Activated T-cell treated with anti-CD3 and anti-CD28 coated beads, Interleukin-2, amount 50 U/mL, for 24 hours (primary cell): ENCODE data around the gene PHYHIPL.

Source experiments
- DNase-seq: peaks from one replicate; pipeline ENCODE4 v3.0.0-alpha.2; 2020
- H3K27ac Mint-ChIP-seq: 2 replicates; pipeline ENCODE4 v1.8.0; 2020; ENCODE audit warnings: mild to moderate bottlenecking, mixed read lengths
- H3K27me3 Mint-ChIP-seq: 2 replicates; pipeline ENCODE4 v1.8.0; 2020; ENCODE audit warnings: mixed read lengths
- H3K36me3 Mint-ChIP-seq: 2 replicates; pipeline ENCODE4 v1.8.0; 2020; ENCODE audit warnings: low read depth, mixed read lengths
- H3K4me1 Mint-ChIP-seq: 2 replicates; pipeline ENCODE4 v1.8.0; 2020; ENCODE audit warnings: low read depth, mixed read lengths
- H3K4me3 Mint-ChIP-seq: 2 replicates; pipeline ENCODE4 v1.8.0; 2020; ENCODE audit warnings: mild to moderate bottlenecking, moderate library complexity, mixed read lengths
- H3K9me3 Mint-ChIP-seq: 2 replicates; pipeline ENCODE4 v1.8.0; 2020; ENCODE audit warnings: mixed read lengths

The PHYHIPL gene

GRCh38 chr10:59257224-59257623 lies 80.8 kb downstream of the PHYHIPL start:
- no peak overlapping the region for H3K4me3 Mint-ChIP-seq
- H3K4me1 Mint-ChIP-seq: no peaks in the 10 kb centered on the region
- H3K27ac Mint-ChIP-seq: no peak overlapping the region
- H3K9me3 Mint-ChIP-seq: no peaks in the 10 kb centered on the region
- DNase-seq: no peak
- no peaks in the 10 kb centered on the region for H3K36me3 Mint-ChIP-seq
- no peaks in the 10 kb centered on the region for H3K27me3 Mint-ChIP-seq

- Mint-ChIP-seq H3K9me3 (no peaks in the 10 kb centered on the region), H3K4me3 (no peak overlapping the region), H3K27me3 (no peaks in the 10 kb centered on the region), H3K27ac (no peak overlapping the region), H3K36me3 (no peaks in the 10 kb centered on the region), H3K4me1 (no peaks in the 10 kb centered on the region)
- DNase-seq: no peak
Measured at GRCh38 chr10:59258890-59259289, 82.4 kb downstream of the PHYHIPL start.

GRCh38 chr10:59265141-59265540 lies 88.7 kb downstream of the PHYHIPL start:
- Mint-ChIP-seq H3K4me3 (no peak overlapping the region), H3K4me1 (no peaks in the 10 kb centered on the region), H3K27ac (no peak overlapping the region), H3K9me3 (peaks cover 3% of the 10 kb centered on the region), H3K27me3 (no peaks in the 10 kb centered on the region), H3K36me3 (no peaks in the 10 kb centered on the region)
- DNase-seq: no peak

GRCh38 chr10:59266321-59266720 lies 89.9 kb downstream of the PHYHIPL start:
- Mint-ChIP-seq H3K4me1 (no peaks in the 10 kb centered on the region), H3K27ac (no peak overlapping the region), H3K4me3 (no peak overlapping the region), H3K27me3 (no peaks in the 10 kb centered on the region), H3K36me3 (no peaks in the 10 kb centered on the region), H3K9me3 (peaks cover 3% of the 10 kb centered on the region)
- no peak for DNase-seq

- no peaks in the 10 kb centered on the region for H3K4me1 Mint-ChIP-seq
- no peak overlapping the region for H3K27ac Mint-ChIP-seq
- H3K9me3 Mint-ChIP-seq: peaks cover 3% of the 10 kb centered on the region
- DNase-seq: no peak
- no peaks in the 10 kb centered on the region for H3K27me3 Mint-ChIP-seq
- H3K36me3 Mint-ChIP-seq: no peaks in the 10 kb centered on the region
- H3K4me3 Mint-ChIP-seq: no peak overlapping the region
Measured at GRCh38 chr10:59268460-59268859, 92.0 kb downstream of the PHYHIPL start.

- no peaks in the 10 kb centered on the region for H3K36me3 Mint-ChIP-seq
- DNase-seq: no peak
- no peaks in the 10 kb centered on the region for H3K27me3 Mint-ChIP-seq
- H3K27ac Mint-ChIP-seq: no peak overlapping the region
- no peaks in the 10 kb centered on the region for H3K4me1 Mint-ChIP-seq
- peaks cover 3% of the 10 kb centered on the region for H3K9me3 Mint-ChIP-seq
- no peak overlapping the region for H3K4me3 Mint-ChIP-seq
Measured at GRCh38 chr10:59269651-59270050, 93.2 kb downstream of the PHYHIPL start.

- no peak for DNase-seq
- Mint-ChIP-seq H3K9me3 (peaks cover 3% of the 10 kb centered on the region), H3K4me1 (no peaks in the 10 kb centered on the region), H3K4me3 (no peak overlapping the region), H3K36me3 (no peaks in the 10 kb centered on the region), H3K27me3 (no peaks in the 10 kb centered on the region), H3K27ac (no peak overlapping the region)
Measured at GRCh38 chr10:59270492-59270891, 94.0 kb downstream of the PHYHIPL start.

- Mint-ChIP-seq H3K4me1 (no peaks in the 10 kb centered on the region), H3K4me3 (no peak overlapping the region), H3K27ac (no peak overlapping the region), H3K27me3 (no peaks in the 10 kb centered on the region), H3K9me3 (peaks cover 3% of the 10 kb centered on the region), H3K36me3 (no peaks in the 10 kb centered on the region)
- no peak for DNase-seq
Measured at GRCh38 chr10:59271160-59271559, 94.7 kb downstream of the PHYHIPL start.

- Mint-ChIP-seq H3K27ac (no peak overlapping the region), H3K4me3 (no peak overlapping the region), H3K36me3 (no peaks in the 10 kb centered on the region), H3K4me1 (no peaks in the 10 kb centered on the region), H3K27me3 (no peaks in the 10 kb centered on the region), H3K9me3 (peaks cover 3% of the 10 kb centered on the region)
- no peak for DNase-seq
Measured at GRCh38 chr10:59272061-59272460, 95.6 kb downstream of the PHYHIPL start.

GRCh38 chr10:59273445-59273844 lies 97.0 kb downstream of the PHYHIPL start:
- no peak overlapping the region for H3K27ac Mint-ChIP-seq
- H3K4me3 Mint-ChIP-seq: no peak overlapping the region
- H3K27me3 Mint-ChIP-seq: no peaks in the 10 kb centered on the region
- DNase-seq: no peak
- H3K36me3 Mint-ChIP-seq: no peaks in the 10 kb centered on the region
- H3K4me1 Mint-ChIP-seq: no peaks in the 10 kb centered on the region
- H3K9me3 Mint-ChIP-seq: peaks cover 3% of the 10 kb centered on the region

- Mint-ChIP-seq H3K4me3 (no peak overlapping the region), H3K4me1 (no peaks in the 10 kb centered on the region), H3K27me3 (no peaks in the 10 kb centered on the region), H3K36me3 (no peaks in the 10 kb centered on the region), H3K9me3 (no peaks in the 10 kb centered on the region), H3K27ac (no peak overlapping the region)
- no peak for DNase-seq
Measured at GRCh38 chr10:59276133-59276532, 99.7 kb downstream of the PHYHIPL start.

- Mint-ChIP-seq H3K27me3 (no peaks in the 10 kb centered on the region), H3K27ac (no peak overlapping the region), H3K36me3 (no peaks in the 10 kb centered on the region), H3K4me3 (no peak overlapping the region), H3K4me1 (no peaks in the 10 kb centered on the region), H3K9me3 (no peaks in the 10 kb centered on the region)
- no peak for DNase-seq
Measured at GRCh38 chr10:59276919-59277318, 100.5 kb downstream of the PHYHIPL start.

- Mint-ChIP-seq H3K27me3 (no peaks in the 10 kb centered on the region), H3K4me1 (no peaks in the 10 kb centered on the region), H3K4me3 (no peak overlapping the region), H3K9me3 (no peaks in the 10 kb centered on the region), H3K27ac (no peak overlapping the region), H3K36me3 (no peaks in the 10 kb centered on the region)
- no peak for DNase-seq
Measured at GRCh38 chr10:59279476-59279875, 103.0 kb downstream of the PHYHIPL start.

GRCh38 chr10:59279991-59280505 lies 103.6 kb downstream of the PHYHIPL start:
- Mint-ChIP-seq H3K9me3 (no peaks in the 10 kb centered on the region), H3K4me1 (no peaks in the 10 kb centered on the region), H3K4me3 (no peak overlapping the region), H3K36me3 (no peaks in the 10 kb centered on the region), H3K27ac (no peak overlapping the region), H3K27me3 (no peaks in the 10 kb centered on the region)
- no peak for DNase-seq

- DNase-seq: no peak
- Mint-ChIP-seq H3K9me3 (no peaks in the 10 kb centered on the region), H3K36me3 (no peaks in the 10 kb centered on the region)
Measured at GRCh38 chr10:59281861-59282260, 105.4 kb downstream of the PHYHIPL start.

GRCh38 chr10:59283456-59284091 lies 107.1 kb downstream of the PHYHIPL start:
- H3K4me1 Mint-ChIP-seq: no peaks in the 10 kb centered on the region
- H3K36me3 Mint-ChIP-seq: no peaks in the 10 kb centered on the region
- DNase-seq: no peak
- H3K27ac Mint-ChIP-seq: no peak overlapping the region
- no peak overlapping the region for H3K4me3 Mint-ChIP-seq
- H3K27me3 Mint-ChIP-seq: no peaks in the 10 kb centered on the region
- no peaks in the 10 kb centered on the region for H3K9me3 Mint-ChIP-seq

More at GRCh38 chr10:59281861-59282260, 105.4 kb downstream of the PHYHIPL start:
- Mint-ChIP-seq H3K4me1 (no peaks in the 10 kb centered on the region), H3K4me3 (no peak overlapping the region), H3K27me3 (no peaks in the 10 kb centered on the region), H3K27ac (no peak overlapping the region)
